Stimulated activated CD8-positive, alpha-beta memory T cell treated with anti-CD3 and anti-CD28 coated beads, Interleukin-7, amount 100 ng/mL, for 48 hours (primary cell): ENCODE data around the gene SSTR3.
"Not testable (repeated sequence)": the region's sequence is repeated elsewhere in the genome, so short reads cannot be mapped to it uniquely, and the experiment has no call there.

Experiments
- DNase-seq, 2 donors: peaks; one replicate each; pipeline ENCODE4 v3.0.0-alpha.2; 2020; ENCODE audit warnings: low read depth in 1 of 2; ENCODE audit errors: extremely low read depth in 1 of 2

The SSTR3 gene

GRCh38 chr22:37183432-37184379, 28.6 kb downstream of the SSTR3 start:
- DNase-seq: no peak

- DNase-seq: no peak
These were observed 29.4 kb downstream of the SSTR3 start for GRCh38 chr22:37182949-37183245.

GRCh38 chr22:37182101-37182948, 30.0 kb downstream of the SSTR3 start:
- no peak for DNase-seq

- DNase-seq: no peak
These were observed 30.6 kb downstream of the SSTR3 start for GRCh38 chr22:37181681-37182080.

GRCh38 chr22:37180531-37181231, 31.6 kb downstream of the SSTR3 start:
- no peak for DNase-seq

GRCh38 chr22:37179622-37180420, 32.5 kb downstream of the SSTR3 start:
- no peak for DNase-seq

- no peak for DNase-seq
These were observed 33.2 kb downstream of the SSTR3 start for GRCh38 chr22:37179126-37179470.

GRCh38 chr22:37178350-37179125, 33.7 kb downstream of the SSTR3 start:
- no peak for DNase-seq

- DNase-seq: no peak
These were observed 34.5 kb downstream of the SSTR3 start for GRCh38 chr22:37177755-37178154.

- no peak for DNase-seq
These were observed 35.1 kb downstream of the SSTR3 start for GRCh38 chr22:37177221-37177620.

- no peak for DNase-seq
These were observed 35.7 kb downstream of the SSTR3 start for GRCh38 chr22:37176464-37177061.

GRCh38 chr22:37175414-37176281, 36.6 kb downstream of the SSTR3 start:
- DNase-seq: no peak

GRCh38 chr22:37174964-37175363, 37.3 kb downstream of the SSTR3 start:
- no peak for DNase-seq

GRCh38 chr22:37173709-37174108, 38.6 kb downstream of the SSTR3 start:
- no peak for DNase-seq

- DNase-seq: no peak
These were observed 39.7 kb downstream of the SSTR3 start for GRCh38 chr22:37172266-37173245.

- no peak for DNase-seq
These were observed 40.6 kb downstream of the SSTR3 start for GRCh38 chr22:37171662-37172061.

GRCh38 chr22:37170689-37171405, 41.4 kb downstream of the SSTR3 start:
- DNase-seq: not testable (repeated sequence)
